AG10803 (cell line): ENCODE data around the gene ARHGAP32.

Source experiments
- DNase-seq: peaks from one replicate; pipeline ENCODE4 v3.0.0; 2010; ENCODE audit warnings: low read depth
- H3K4me3 ChIP-seq: 2 replicates; pipeline ENCODE4 v1.5.1; 2011; ENCODE audit warnings: mild to moderate bottlenecking, low read length, control low read depth
- TF ChIP-seq, protein P1 (sequence below): conservative IDR thresholded peaks from 2 replicates; pipeline ENCODE4 v1.5.1; 2011; ENCODE audit warnings: mild to moderate bottlenecking, low read length, control low read depth, inconsistent platforms

The ARHGAP32 gene

DNA sequence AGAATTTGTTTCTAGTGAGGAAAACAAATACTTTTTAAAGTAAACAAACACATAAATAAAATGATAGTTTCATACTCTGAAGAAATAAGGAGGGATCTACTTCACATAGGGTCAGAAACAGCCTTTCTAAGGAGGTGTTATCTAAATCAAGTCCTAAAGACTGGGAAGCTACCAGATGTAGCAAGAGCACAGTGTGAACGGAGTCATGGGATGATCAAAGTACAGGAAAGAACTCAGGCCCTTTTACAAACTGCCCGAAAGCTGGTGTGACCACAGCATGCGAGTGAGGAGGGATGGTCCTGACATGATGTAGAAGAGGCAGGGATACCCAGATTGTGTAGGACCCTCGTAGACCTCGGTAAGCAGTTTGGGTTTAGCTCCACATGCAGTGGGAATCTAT, 102.8 kb downstream of the ARHGAP32 start:
- no peak overlapping the region for H3K4me3 ChIP-seq
- DNase-seq = no peak
- TF ChIP-seq, protein P1, sequence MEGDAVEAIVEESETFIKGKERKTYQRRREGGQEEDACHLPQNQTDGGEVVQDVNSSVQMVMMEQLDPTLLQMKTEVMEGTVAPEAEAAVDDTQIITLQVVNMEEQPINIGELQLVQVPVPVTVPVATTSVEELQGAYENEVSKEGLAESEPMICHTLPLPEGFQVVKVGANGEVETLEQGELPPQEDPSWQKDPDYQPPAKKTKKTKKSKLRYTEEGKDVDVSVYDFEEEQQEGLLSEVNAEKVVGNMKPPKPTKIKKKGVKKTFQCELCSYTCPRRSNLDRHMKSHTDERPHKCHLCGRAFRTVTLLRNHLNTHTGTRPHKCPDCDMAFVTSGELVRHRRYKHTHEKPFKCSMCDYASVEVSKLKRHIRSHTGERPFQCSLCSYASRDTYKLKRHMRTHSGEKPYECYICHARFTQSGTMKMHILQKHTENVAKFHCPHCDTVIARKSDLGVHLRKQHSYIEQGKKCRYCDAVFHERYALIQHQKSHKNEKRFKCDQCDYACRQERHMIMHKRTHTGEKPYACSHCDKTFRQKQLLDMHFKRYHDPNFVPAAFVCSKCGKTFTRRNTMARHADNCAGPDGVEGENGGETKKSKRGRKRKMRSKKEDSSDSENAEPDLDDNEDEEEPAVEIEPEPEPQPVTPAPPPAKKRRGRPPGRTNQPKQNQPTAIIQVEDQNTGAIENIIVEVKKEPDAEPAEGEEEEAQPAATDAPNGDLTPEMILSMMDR = no peak

DNA sequence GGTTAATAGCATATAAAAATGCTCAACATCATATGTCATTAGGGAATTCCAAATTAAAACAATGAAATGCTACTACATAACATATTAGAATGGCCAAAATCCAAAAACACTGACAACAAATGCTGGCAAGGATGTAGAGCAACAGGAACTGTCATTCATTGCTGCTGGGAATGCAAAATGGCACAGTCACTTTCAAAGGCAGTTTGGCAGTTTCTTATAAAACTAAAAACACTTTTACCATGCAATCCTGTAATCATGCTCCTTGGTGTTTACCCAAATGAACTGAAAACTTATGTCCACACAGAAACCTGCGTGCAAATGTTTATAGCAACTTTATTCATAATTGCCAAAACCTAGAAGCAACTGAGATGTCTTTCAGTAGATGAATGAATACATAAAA, 105.1 kb downstream of the ARHGAP32 start:
- H3K4me3 ChIP-seq = no peak overlapping the region
- DNase-seq = no peak
- TF ChIP-seq, protein P1 = no peak

DNA sequence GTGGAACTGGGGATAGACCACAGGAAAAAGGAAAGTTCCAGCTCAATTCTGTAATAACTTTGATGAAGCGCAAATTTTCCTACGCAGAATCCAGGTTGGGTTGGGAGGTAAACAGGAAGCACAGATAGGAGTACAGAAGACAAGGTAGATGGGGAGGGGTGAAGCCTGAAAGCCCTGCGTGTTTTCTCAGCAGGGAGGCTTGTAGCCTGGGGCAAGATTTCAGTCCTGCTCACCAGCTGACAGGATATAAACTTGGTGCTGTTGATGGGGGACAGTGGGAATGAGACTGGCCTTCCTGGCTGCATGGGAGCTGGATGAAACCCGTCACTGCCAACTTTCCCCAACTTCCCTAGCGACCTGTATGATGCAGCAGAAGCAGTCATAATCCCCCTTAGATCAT, 114.9 kb downstream of the ARHGAP32 start:
- no peak overlapping the region for H3K4me3 ChIP-seq
- TF ChIP-seq, protein P1 = no peak
- DNase-seq = no peak

DNA sequence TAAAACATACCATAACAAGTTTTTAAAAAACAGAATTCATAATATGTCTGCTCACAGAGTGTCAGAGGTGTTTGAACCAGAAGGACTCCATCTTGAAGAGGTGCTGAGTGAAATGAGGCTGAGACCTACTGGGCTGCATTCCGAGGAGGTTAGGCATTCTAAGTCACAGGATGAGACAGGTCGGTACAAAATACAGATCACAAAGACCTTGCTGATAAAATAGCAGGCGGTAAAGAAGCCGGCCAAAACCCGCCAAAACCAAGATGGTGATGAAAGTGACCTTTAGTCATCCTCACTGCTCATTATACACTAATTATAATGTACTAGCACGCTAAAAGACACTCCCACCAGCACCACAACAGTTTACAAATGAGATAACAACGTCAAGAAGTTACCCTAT, 116.4 kb downstream of the ARHGAP32 start:
- TF ChIP-seq, protein P1 = no peak
- H3K4me3 ChIP-seq = no peak overlapping the region
- DNase-seq = no peak

DNA sequence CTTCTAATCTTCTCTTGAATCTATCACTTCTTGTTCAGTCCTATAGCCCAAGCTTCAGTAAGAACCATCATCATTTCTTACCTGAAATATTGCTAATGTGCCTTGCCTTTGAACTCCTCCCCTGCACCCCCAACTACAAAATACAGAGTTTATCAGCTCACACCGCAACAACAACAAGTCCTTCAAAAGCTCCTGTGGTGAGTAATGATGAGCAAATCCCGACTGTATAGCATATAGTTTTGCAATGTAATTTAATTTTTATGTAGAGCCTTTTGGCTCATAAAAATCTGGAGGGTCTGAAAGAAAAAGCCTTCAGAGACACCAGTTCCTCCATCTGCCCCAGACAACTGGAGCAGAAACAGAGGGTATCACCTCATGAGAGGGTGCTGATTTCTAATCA, 124.7 kb downstream of the ARHGAP32 start:
- no peak overlapping the region for H3K4me3 ChIP-seq
- DNase-seq = no peak
- TF ChIP-seq, protein P1 = no peak

DNA sequence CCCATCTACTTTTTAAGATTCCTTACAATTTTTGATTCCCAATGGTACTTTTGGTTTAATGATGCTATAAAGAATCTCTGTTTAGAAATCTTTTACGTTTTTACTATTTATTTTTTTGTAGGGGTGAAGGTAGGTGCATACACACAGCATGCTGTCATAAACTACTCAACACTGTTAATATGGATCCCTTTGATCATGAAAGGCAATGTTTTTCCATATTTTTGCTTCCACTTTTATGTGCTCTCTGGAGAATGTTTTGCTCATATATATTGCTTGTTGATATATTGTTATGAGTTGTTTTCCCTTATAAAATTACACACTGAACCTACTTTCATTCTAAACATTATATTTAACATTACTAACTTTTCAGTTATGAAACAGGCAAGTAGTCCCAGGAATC, 125.9 kb downstream of the ARHGAP32 start:
- TF ChIP-seq, protein P1 = no peak
- no peak for DNase-seq
- no peak overlapping the region for H3K4me3 ChIP-seq

DNA sequence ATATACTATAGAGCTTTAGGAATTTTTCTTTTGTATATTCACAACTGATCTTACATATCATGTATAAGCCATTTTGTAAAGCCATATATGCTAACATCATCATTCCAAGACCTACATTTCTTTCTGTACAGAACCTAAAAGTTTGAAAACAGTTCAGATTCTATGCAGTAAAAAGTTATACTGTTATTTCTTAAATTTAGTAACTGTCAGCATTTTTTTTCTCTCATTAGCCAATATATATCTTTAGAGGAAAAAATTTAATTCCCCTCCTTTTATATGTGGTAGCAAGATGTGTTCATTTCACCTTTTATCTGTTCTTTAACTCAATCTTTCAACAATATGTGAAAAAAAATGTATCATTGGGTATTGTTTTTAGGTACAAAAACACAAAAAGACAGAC, 129.0 kb downstream of the ARHGAP32 start:
- no peak overlapping the region for H3K4me3 ChIP-seq
- DNase-seq = no peak
- TF ChIP-seq, protein P1 = no peak
